ENCODE results near the gene GRM4.
"Not testable (repeated sequence)": the region's sequence is repeated elsewhere in the genome, so short reads cannot be mapped to it uniquely, and the experiment has no call there.

The GRM4 gene

GRCh38 chr6:34146021-34146782 lies at the start of gene GRM4:
Gene GRM4, minus strand, starts transcription at chr6:34146087. Its CDS starts 12,591 bp downstream, at chr6:34133496.
- no peak for DNase-seq

DNA sequence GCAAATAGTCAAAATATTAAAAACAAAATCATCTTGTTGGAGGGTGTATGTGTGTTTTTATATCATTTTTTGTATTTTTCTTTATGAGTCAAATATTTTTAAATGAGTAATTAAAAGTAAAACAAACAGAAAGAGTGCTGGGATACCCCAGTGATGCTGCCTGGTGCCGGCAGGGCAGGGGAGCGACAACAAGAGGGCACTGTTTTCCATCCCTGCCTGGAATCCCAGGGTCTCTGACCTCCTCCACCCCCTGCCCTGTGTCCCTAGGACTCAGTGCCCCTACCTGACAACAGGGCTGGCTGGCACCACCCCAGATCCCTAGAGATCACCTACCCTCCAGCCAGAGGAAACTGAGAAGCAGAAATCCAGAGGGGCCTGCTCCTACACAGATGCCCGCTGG lies 48.9 kb upstream of the GRM4 start:
- DNase-seq, result no peak

DNA sequence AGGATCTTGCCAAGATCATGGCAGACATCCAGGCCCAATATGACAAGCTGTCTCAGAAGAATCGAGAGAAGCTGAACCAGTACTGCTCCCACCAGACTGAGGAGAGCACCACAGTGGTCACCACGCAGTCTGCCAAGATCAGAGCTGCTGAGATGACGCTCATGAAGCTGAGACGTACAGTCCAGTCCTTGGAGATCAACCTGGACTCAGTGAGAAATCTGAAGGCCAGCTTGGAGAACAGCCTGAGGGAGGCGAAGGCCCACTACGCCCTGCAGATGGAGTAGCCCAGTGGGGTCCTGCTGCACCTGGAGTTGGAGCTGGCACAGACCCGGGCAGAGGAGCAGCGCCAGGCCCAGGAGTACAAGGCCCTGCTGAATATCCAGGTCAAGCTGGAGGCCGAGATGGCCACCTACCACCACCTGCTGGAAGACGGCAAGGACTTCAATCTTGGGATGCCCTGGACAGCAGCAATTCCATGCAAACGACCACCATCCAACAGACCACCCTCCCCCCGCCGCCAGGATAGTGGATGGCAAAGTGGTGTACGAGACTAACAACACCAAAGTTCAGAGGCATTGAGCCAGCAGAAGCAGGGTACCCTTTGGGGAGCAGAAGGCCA lies 44.7 kb upstream of the GRM4 start:
- DNase-seq, result no peak

GRCh38 chr6:34189806-34190503 lies 44.1 kb upstream of the GRM4 start:
- DNase-seq, result no peak

- not testable (repeated sequence) for DNase-seq
Measured at GRCh38 chr6:34184726-34185125, 38.8 kb upstream of the GRM4 start.

- no peak for DNase-seq
Measured at GRCh38 chr6:34182751-34183531, 37.1 kb upstream of the GRM4 start.

- DNase-seq, result no peak
Measured at GRCh38 chr6:34181908-34182307, 36.0 kb upstream of the GRM4 start.

- DNase-seq, result no peak
Measured at GRCh38 chr6:34179106-34179720, 33.3 kb upstream of the GRM4 start.

GRCh38 chr6:34178357-34179105 lies 32.6 kb upstream of the GRM4 start:
- DNase-seq, result no peak

DNA sequence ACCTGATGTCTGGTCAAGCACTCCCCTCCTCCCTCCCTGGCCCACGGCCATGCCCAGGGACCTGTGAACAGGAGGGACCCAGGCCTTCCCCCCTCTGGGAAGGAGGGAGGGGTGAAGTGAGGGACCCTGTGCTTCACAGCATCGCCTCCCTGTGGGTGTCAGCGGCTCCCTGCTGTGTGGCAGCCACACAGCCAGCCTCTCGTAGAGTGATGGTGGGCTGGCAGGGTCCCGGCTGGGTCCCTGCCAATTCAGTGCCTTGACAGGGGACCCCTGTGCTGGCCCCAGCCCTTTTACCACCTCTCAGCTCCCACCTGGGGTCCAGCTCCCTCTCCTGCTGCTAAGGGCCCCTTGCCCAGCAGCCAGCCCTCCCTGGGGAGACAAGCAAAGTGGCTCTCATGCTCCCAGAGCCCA lies 31.3 kb upstream of the GRM4 start:
- no peak for DNase-seq

GRCh38 chr6:34176261-34177031 lies 30.6 kb upstream of the GRM4 start:
- DNase-seq, result no peak

DNA sequence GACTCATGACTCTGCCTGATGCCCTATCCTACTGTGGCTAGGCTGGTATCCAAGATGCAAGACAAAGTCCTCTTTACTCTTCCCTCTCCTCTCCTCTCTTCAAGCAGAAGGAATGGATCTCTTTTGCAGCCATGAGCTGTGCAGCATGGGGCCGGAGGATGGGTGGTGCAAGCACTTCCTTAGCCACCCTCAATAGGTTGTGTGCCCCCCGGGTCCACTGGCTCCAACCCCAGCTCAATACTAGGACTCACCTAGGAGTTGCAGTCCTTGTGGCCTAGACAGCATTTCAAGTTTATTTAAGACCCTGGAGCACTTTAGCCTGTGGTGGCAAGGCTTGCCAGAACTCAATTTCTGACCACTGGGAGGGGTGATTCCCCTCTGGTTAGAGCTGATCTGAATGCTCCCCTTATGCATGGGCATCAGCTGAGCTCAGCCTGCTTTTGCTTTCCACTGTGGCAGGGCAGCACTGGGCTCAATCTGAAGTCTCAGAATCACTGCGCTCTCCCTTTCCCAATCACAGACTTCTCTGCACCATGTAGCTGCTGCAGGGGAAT lies 29.0 kb upstream of the GRM4 start:
- no peak for DNase-seq

GRCh38 chr6:34172961-34173775 lies 27.3 kb upstream of the GRM4 start:
- DNase-seq, result no peak

DNA sequence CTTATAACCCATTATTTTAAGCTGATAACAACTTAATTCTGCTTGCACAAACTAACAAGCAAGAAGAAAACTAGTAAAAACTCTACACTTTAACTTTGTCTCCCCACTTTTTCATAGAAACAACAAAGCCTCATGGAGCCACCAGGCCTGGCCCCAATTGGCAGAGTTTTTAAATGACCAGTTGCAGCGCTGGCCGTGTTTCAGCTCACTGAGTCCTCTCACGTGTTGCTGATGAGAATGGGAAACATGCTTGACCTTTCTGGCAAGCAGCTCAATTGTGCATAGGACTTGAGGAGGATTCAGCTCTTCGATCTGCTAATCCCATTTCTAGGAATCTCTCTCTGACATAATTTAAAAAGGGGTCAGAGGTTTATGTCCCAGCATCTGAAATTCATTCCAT lies 24.5 kb upstream of the GRM4 start:
- no peak for DNase-seq

DNA sequence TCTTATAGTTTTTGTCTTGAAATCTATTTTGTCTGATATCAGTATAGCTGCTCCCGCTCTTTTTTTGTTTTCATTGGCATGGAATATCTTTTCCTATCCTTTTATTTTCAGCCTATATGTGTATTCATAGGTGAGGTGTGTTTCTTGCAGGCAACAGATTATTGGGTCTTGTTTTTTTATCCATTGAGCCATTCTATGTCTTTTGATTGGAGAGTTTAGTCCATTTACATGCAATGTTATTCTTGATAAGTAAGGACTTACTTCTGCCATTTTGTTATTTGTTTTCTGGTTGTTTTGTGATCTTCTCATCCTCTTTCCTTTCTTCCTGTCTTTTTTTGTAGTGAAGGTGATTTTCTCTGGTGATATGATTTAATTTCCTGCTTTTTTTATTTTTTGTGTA lies 24.0 kb upstream of the GRM4 start:
- DNase-seq, result no peak

DNA sequence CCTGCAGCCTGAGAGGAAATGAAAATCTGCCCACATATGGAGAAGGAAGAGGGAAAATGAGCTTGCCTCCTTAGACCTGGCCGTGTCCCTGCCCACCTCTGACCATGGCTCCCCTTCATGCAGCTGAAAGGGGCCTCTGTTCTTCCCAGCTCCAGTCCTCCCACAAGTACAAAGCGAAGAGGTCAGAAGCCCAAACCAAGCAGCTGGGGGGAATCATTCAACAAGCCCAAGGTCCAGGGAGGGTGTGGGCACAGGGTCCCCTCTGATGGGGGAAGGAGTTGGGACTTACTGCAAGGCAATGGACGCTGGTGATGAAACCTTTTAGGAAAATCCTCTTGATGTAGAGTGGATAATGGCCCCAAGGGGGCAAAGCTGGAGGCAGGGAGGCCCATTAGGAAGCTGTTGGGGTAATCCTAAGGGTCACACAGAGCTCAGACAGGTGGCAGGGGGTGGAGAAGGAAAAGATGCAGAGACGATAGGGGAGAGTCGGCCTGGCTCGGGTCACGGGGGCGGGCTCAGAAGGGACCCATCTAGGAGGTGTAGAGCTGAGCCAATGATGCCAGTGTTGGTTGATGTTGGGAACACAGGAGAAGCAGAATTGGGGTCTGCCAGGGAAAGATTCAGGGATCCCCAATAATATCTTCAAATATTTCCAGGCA lies 16.1 kb upstream of the GRM4 start:
- no peak for DNase-seq

DNA sequence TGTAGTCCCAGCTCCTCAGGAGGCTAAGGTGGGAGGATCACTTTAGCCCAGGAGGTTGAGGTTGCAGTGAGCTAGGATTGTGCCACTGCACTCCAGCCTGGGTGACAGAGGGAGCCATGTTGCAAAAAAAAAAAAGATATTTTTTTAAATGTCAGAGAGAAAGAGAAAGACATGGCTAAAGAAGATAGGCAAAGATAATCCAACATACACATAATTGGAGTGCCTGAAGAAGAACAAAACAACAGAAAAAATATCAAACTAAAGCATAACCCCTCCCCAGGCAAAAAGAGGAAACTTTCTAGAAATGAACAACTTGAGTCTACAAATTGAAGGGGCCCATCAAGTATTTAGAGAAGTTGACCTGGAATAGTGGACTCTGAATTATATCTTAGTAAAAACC lies 14.0 kb upstream of the GRM4 start:
- DNase-seq, result no peak

GRCh38 chr6:34158876-34159275 lies 13.0 kb upstream of the GRM4 start:
- no peak for DNase-seq

DNA sequence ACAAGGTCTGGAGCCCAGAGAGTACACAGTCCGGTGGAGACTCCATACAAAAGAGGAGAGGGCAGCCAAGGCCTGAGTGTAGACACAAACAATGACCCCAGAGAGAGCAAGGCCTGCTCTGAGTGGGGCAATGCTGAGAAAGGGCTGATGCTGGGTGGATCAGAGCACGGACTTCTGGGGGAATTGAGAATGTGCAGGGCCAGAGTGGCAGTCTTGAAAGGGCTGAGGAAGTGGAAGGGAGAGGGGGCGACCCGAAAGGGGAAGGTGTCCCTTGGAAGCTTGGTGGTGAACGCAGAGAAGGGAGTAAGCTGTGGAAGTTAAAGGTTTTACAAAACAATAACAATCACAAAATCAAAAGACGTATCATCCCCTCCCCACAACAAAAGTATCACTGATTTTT lies 12.0 kb upstream of the GRM4 start:
- no peak for DNase-seq
